T-helper 2 cell treated with Interferon-gamma antibody and Interleukin-4, amounts not matched to agents 5 μg/mL and 100 μg/mL, for 36 hours (primary cell): ENCODE measurements around the gene MAGEB3.

Experiments used
- DNase-seq: peaks from one replicate; pipeline ENCODE4 v3.0.0; 2021; ENCODE audit warnings: low spot score
- H3K27ac Mint-ChIP-seq: one replicate; pipeline ENCODE4 v1.8.0; 2021; ENCODE audit warnings: mild to moderate bottlenecking, mixed read lengths
- H3K27me3 Mint-ChIP-seq: one replicate; pipeline ENCODE4 v1.8.0; 2021; ENCODE audit warnings: low read depth, mixed read lengths
- H3K36me3 Mint-ChIP-seq: one replicate; pipeline ENCODE4 v1.8.0; 2021; ENCODE audit warnings: low read depth, mixed read lengths
- H3K4me1 Mint-ChIP-seq: one replicate; pipeline ENCODE4 v1.8.0; 2021; ENCODE audit warnings: low read depth, mixed read lengths
- H3K4me3 Mint-ChIP-seq: one replicate; pipeline ENCODE4 v1.8.0; 2022; ENCODE audit warnings: mild to moderate bottlenecking, moderate library complexity, mixed read lengths
- H3K9me3 Mint-ChIP-seq: one replicate; pipeline ENCODE4 v1.8.0; 2021; ENCODE audit warnings: mixed read lengths

MAGEB3 gene

DNA sequence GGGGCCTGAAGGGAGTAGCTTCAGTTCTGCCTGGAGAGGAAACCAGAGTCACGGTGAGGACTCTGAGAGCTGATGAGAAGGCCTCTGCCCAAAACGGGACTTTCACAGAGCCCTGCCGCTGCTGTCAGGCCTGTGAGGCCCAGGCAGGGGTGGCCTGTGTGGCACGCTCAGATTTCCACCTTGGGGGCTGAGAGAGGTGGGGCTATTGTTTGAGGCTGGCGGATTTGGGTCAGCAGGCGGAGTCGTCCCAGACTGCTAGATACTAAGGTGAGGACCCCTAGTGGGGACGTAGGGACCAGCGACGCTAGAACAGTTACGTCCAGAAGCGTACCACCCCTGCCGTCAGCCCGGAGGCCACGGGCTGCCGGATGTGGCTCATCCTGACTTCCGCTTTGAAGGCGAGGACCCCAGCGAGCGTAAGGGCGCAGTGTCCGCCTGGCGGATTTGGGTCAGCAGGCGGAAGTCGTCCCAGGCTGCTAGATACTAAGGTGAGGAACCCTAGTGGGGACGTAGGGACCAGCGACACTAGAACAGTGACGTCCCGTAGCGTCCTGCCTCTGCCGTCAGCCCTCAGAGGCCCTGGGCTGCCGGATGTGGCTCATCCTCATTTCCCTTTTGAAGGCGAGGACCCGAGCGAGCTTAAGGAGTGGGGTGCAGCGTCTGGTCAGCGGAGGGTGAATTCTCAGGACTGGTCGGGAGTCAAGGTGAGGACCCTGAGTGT is 16.5 kb downstream of the MAGEB3 start, which contains the start of gene MAGEB1:
Gene MAGEB1, plus strand, starts transcription at position 378 of the 721 bp plus-strand sequence. CDS start 3,348 bp downstream, outside the sequence.
- H3K4me3 Mint-ChIP-seq: no peak within 1 kb of the TSS
- no peak within 1 kb of the TSS for H3K27ac Mint-ChIP-seq
- DNase-seq: no peak
- no peaks in the 10 kb centered on the region for H3K9me3 Mint-ChIP-seq
- no peaks in the 10 kb centered on the region for H3K4me1 Mint-ChIP-seq
- H3K27me3 Mint-ChIP-seq: no peaks in the 10 kb centered on the region
- no peaks in the 10 kb centered on the region for H3K36me3 Mint-ChIP-seq

DNA sequence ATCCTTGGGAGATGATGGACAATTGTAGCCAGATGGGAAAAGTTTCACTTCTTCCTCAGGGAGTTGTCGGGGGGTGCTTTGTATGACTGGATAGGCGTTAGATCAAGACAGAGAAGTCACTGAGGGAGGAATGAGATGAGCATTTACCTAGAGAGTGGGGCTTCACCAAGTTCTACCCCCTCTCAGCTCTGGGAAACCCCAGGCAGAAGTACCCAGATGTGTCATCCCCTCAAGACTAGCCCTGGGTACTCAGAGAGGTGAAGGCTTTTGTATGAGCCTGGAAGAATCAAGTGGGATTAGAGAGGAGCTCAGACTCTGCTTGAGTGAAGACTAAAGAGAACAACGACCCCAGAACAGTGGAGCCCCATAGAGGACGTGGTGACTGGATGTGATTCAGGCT is 18.4 kb downstream of the MAGEB3 start:
- Mint-ChIP-seq H3K4me3 (no peak overlapping the region), H3K9me3 (no peaks in the 10 kb centered on the region), H3K4me1 (no peaks in the 10 kb centered on the region), H3K27me3 (no peaks in the 10 kb centered on the region), H3K36me3 (no peaks in the 10 kb centered on the region), H3K27ac (no peak overlapping the region)
- no peak for DNase-seq

DNA sequence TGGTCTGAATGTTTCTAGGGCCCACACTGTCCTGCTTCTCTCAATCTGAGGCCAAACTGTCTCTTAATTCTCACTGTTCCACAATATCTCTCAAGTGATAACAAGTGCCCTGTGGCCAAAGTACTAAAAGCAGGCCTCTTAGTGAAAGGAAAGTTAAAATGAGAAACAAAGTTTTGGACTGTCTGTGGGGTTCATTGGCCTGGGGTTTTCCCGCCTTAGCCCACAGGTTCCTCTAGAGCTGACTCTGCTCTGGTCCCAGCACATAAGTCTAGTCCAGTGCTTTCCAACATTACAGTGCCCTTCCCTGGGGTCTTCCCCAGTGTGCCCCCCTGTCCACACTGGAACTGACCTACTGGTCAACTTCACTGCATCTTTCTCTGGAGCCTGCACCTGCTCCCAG is 22.8 kb downstream of the MAGEB3 start:
- Mint-ChIP-seq H3K27ac (no peak overlapping the region), H3K27me3 (peaks cover 4% of the 10 kb centered on the region), H3K36me3 (no peaks in the 10 kb centered on the region), H3K4me3 (no peak overlapping the region), H3K4me1 (no peaks in the 10 kb centered on the region), H3K9me3 (no peaks in the 10 kb centered on the region)
- no peak for DNase-seq

DNA sequence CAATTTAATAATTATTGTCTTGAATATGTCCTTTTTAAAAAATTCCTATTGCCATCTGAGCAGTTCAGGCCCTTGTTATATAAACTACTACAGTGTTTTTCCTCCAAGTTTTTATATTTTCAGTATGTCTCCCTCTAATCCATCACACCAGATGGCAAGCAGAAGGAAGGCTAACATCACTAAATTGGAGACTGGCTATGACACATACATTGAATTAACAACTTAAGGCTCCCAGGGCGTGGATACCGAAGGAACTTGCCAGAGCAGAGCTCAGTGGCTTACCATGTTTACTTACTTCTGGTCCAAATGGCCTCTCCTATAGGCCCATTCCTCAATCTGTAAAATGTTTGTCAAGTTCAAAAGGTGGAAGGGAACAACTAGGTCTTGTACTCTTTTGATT is 29.5 kb downstream of the MAGEB3 start:
- Mint-ChIP-seq H3K4me3 (no peak overlapping the region), H3K27ac (no peak overlapping the region), H3K36me3 (no peaks in the 10 kb centered on the region), H3K4me1 (no peaks in the 10 kb centered on the region), H3K9me3 (no peaks in the 10 kb centered on the region), H3K27me3 (peaks cover 4% of the 10 kb centered on the region)
- no peak for DNase-seq

DNA sequence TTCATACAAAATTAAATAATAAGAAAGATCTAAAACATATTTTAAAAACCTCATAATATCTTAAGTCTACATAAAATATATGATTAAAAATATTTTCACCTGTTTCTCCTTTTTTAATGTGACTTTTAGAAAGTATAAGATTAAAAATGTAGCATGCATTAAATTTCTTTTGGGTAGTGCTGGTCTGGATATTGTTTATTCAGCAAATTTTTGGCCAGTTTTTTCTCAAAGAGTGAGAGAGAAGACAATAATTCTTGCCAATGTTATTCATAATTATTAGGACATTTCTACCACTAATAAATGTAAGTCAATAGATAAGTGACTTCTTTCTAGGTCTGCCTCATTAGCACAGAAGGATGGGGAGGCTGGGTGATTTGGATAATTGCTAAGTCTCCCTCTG is 30.6 kb downstream of the MAGEB3 start:
- H3K4me1 Mint-ChIP-seq: no peaks in the 10 kb centered on the region
- H3K9me3 Mint-ChIP-seq: no peaks in the 10 kb centered on the region
- no peak for DNase-seq

DNA sequence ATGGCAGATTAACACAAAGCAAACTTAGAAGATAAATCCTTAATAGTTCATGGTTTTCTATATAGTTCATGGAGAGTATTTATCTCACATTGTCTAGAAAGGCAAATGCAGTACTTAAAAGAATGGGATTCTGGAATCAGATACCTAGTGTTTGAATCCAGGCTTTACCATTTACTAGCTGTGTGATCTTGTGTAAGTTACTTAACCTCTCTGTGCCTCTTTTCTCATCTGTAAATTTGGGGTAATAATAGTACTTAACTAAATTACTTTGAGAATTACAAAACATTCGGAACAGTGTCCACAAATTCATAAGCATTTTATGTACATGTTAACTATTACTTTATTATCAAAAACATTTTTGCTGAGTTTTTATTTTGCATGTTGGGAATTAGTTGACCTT is 32.3 kb downstream of the MAGEB3 start:
- no peak overlapping the region for H3K27ac Mint-ChIP-seq
- no peak for DNase-seq
- H3K4me1 Mint-ChIP-seq: no peaks in the 10 kb centered on the region
- H3K27me3 Mint-ChIP-seq: no peaks in the 10 kb centered on the region
- no peaks in the 10 kb centered on the region for H3K36me3 Mint-ChIP-seq
- no peaks in the 10 kb centered on the region for H3K9me3 Mint-ChIP-seq
- H3K4me3 Mint-ChIP-seq: no peak overlapping the region

More for the DNA sequence above, 30.6 kb downstream of the MAGEB3 start:
- H3K4me3 Mint-ChIP-seq: no peak overlapping the region
- H3K36me3 Mint-ChIP-seq: no peaks in the 10 kb centered on the region
- peaks cover 4% of the 10 kb centered on the region for H3K27me3 Mint-ChIP-seq
- H3K27ac Mint-ChIP-seq: no peak overlapping the region

DNA sequence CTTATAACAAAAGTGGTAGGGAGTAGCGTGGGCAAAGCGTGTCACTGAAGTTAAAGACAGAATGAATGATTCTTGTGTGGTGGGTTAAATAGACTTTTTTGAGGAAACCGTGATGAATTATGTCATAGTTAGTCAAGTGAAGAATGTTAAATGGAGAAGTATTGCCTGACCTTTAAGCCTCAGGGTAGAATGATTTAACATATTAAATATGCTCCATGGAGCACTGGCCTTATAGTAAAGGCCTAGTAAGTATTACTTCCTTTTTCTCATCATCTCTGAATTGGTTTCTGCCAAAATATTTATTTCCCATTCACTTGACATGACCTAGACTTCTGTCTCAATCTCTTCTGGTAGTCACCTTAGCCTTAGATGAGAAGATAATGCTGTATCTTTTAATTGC is 40.2 kb downstream of the MAGEB3 start:
- no peaks in the 10 kb centered on the region for H3K4me1 Mint-ChIP-seq
- no peaks in the 10 kb centered on the region for H3K36me3 Mint-ChIP-seq
- H3K4me3 Mint-ChIP-seq: no peak overlapping the region
- H3K27me3 Mint-ChIP-seq: peaks cover 2% of the 10 kb centered on the region
- no peak overlapping the region for H3K27ac Mint-ChIP-seq
- no peaks in the 10 kb centered on the region for H3K9me3 Mint-ChIP-seq
- no peak for DNase-seq

DNA sequence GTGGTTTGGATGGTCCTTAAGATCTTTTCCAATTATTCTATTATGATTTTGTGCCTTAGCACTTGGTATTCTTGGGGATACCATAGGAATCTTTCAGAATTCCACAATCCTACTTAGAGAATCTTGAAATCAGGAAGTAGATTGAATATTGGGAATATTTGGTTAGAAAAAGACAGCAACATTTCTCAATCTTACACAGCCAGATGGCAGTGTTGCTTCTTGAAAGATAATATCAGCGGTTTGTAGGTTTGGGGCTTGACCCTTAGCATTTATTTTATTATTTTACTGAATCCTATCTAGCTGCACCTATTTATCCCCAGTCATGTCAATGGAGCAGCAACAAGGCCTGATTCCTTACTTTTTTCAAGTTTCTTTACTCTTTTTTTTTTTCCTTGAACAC is 45.0 kb downstream of the MAGEB3 start:
- Mint-ChIP-seq H3K4me3 (no peak overlapping the region), H3K4me1 (peaks cover 4% of the 10 kb centered on the region)
- no peak for DNase-seq

DNA sequence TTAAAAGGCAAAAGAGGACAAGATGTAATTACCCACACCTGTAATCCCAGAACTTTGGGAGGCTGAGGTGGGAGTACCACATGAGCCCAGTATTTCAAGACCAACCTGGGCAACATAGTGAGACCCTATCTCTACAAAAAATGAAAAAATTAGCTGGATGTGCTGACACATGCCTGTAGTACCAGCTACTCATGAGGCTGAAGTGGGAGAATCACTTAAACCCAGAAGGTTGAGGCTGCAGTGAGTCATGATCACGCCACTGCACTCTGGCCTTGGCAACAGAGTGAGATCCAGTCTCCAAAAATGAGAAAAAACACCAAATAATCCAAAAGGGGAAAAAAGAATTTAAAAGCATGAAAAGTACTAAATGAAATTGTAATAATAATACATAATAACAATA is 47.9 kb downstream of the MAGEB3 start:
- Mint-ChIP-seq H3K27me3 (peaks cover 2% of the 10 kb centered on the region), H3K27ac (no peak overlapping the region), H3K9me3 (no peaks in the 10 kb centered on the region), H3K4me1 (peaks cover 4% of the 10 kb centered on the region), H3K4me3 (no peak overlapping the region), H3K36me3 (no peaks in the 10 kb centered on the region)
- DNase-seq: no peak

More for the DNA sequence above, 45.0 kb downstream of the MAGEB3 start:
- H3K27me3 Mint-ChIP-seq: peaks cover 2% of the 10 kb centered on the region
- no peak overlapping the region for H3K27ac Mint-ChIP-seq
- no peaks in the 10 kb centered on the region for H3K9me3 Mint-ChIP-seq
- H3K36me3 Mint-ChIP-seq: no peaks in the 10 kb centered on the region

DNA sequence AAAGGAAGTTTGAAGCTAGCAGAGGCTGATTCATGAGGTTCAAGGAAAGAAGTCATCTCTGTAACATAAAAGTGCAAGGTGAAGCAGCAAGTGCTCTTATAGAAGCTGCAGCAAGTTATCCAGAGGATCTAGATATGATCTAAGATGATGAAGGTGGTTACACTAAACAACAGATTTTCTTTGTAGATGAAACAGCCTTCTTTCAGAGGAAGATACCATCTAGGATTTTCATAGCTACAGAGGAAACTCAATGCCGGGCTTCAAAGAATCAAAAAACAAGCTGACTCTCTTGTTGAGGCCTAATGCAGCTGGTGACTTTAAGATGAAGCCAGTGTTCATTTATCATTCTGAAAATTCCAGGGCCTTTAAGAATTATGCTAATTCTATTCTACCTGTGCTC is 50.0 kb downstream of the MAGEB3 start:
- Mint-ChIP-seq H3K4me1 (peaks cover 4% of the 10 kb centered on the region), H3K9me3 (no peaks in the 10 kb centered on the region), H3K27ac (no peak overlapping the region), H3K27me3 (no peaks in the 10 kb centered on the region), H3K36me3 (no peaks in the 10 kb centered on the region), H3K4me3 (no peak overlapping the region)
- DNase-seq: no peak

DNA sequence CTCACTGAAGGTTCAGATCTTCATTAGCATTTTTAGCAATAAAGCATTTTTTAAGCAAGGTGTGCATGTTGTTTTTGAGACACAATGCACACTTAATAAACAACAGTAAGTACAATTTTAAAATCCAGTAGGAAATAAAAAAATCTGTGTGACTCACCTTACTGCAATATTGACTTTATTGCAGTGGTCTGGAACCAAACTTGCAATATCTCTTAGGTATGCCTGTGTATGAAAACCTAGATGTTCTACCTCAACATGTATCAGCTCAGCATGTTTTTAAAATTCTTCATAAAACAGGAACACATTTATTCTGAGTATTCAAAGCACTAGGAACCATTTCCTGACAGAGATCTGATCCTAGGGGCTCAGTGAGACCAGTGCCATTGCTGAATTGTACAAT is 52.1 kb downstream of the MAGEB3 start:
- no peaks in the 10 kb centered on the region for H3K9me3 Mint-ChIP-seq
- no peak overlapping the region for H3K4me3 Mint-ChIP-seq
- H3K4me1 Mint-ChIP-seq: peaks cover 4% of the 10 kb centered on the region
- H3K27me3 Mint-ChIP-seq: no peaks in the 10 kb centered on the region
- no peaks in the 10 kb centered on the region for H3K36me3 Mint-ChIP-seq
- H3K27ac Mint-ChIP-seq: no peak overlapping the region
- DNase-seq: no peak

DNA sequence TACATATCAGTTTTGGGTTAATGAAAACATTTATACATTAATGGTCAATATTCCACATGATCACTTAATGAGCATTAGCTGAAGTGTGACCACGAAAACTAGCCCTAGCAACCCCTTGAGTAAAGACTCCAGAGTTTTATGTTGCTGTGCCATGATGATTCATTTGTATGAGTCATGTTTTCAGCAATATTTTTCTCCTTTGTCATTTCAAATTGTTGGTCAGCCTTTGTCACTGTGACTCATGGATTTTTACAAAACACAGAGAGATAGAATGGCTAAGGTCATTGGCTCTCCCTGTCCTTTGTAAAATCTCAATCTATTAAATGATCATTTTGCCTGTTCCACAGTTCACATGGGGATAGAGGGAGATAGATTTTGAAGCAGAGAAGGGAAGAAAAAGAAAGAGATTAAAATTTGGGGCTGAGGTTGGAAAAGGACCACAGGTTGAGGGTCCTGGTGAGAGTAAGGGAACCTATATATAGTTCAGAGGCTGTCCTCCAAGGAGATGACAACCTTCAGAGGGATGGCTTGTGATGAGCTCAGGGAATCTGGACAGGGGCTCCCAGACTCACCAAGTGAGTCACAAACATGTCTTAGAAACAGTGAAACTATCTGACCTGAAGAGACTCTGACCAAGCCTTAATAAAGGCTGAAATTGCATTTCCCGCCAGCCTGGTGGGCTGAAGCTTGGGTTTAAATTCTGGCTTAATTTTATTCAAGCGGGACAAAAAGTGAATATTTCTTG is 53.2 kb downstream of the MAGEB3 start:
- no peaks in the 10 kb centered on the region for H3K27me3 Mint-ChIP-seq
- H3K4me1 Mint-ChIP-seq: peaks cover 4% of the 10 kb centered on the region
- H3K27ac Mint-ChIP-seq: no peak overlapping the region
- no peak for DNase-seq
- no peaks in the 10 kb centered on the region for H3K9me3 Mint-ChIP-seq
- no peaks in the 10 kb centered on the region for H3K36me3 Mint-ChIP-seq
- H3K4me3 Mint-ChIP-seq: no peak overlapping the region
